OCI-M2 (cell line): ENCODE measurements around the gene SLC1A6.
"Not testable (repeated sequence)": the region's sequence is repeated elsewhere in the genome, so short reads cannot be mapped to it uniquely, and the experiment has no call there.

ENCODE experiments used
- DNase-seq: peaks from one replicate; lab custom pipeline; 2025; ENCODE audit not compliant: unreplicated experiment; lab: John Stamatoyannopoulos, UW

SLC1A6 gene

GRCh38 chr19:14959263-14959662, 20.4 kb downstream of the SLC1A6 start:
- no peak for DNase-seq

- DNase-seq, result no peak
Measured at GRCh38 chr19:14957464-14957863, 22.2 kb downstream of the SLC1A6 start.

GRCh38 chr19:14954071-14954655, 25.5 kb downstream of the SLC1A6 start:
- DNase-seq, result no peak

GRCh38 chr19:14952767-14953166, 26.9 kb downstream of the SLC1A6 start:
- DNase-seq, result no peak

- DNase-seq, result no peak
Measured at GRCh38 chr19:14950421-14950820, 29.2 kb downstream of the SLC1A6 start.

GRCh38 chr19:14949876-14950275, 29.8 kb downstream of the SLC1A6 start:
- DNase-seq, result no peak

- DNase-seq, result not testable (repeated sequence)
Measured at GRCh38 chr19:14949413-14949812, 30.3 kb downstream of the SLC1A6 start.

- no peak for DNase-seq
Measured at GRCh38 chr19:14944456-14944855, 35.2 kb downstream of the SLC1A6 start.

DNA sequence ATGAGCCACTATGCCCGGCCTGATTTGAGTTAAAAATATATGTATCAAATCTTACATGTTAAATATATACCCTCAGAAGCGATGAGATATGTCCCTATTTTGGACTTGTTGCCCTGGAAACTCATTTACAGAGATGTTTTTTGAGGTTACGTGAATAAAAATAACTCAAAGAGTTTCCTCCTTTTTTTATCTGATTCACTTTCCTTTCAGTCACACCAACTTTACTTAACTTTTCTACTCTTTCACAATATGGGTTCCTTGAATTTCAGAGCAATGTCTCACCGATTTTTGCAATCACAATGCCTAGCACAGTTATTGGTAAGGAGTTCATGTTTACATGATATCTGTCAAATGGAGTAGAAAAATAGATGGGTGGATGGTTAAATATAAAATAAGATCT, 36.1 kb downstream of the SLC1A6 start:
- DNase-seq, result no peak

DNA sequence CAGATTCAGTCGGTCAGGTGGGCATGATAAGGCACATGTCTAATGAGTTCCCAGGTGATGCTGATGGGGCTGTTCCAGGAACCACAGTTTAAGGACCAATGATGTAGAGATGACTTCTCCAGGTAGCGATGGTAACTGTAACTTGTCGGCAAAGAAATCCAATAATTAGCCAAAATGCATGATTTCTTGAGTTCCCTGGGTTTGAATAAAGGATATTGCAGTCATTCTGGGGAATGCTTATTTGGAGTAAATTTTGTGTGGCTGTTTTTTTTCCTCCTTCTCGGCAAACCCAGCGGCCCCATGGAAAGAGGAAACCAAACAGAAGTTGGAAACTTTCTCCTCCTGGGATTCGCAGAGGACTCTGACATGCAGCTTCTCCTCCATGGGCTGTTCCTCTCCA, 38.5 kb downstream of the SLC1A6 start, which contains the start of gene OR7C2:
Gene OR7C2, plus strand, starts transcription at position 301 of the 400 bp plus-strand sequence. Its CDS starts 0 bp downstream, at position 301.
- DNase-seq, result no peak

- DNase-seq, result no peak
Measured at GRCh38 chr19:14940266-14940665, 39.4 kb downstream of the SLC1A6 start.

- DNase-seq, result no peak
Measured at GRCh38 chr19:14933506-14933905, 46.2 kb downstream of the SLC1A6 start.

DNA sequence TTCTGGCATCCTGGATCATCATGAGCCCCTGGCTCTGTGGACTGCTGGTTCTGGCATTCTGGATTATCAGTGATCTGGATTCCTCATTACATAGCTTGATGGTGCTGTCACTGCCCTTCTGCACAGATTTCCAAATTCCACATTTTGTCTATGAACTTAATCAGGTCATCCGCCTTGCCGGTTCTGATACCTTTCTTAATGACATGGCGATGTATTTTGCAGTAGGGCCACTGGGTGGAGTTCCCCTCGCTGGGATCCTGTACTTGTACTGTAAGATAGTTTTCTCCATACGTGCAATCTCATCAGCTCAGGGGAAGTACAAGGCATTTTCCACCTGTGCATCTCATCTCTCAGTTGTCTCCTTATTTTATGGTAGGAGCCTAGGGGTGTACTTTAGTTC, 62.8 kb downstream of the SLC1A6 start:
- DNase-seq, result no peak

GRCh38 chr19:14915116-14915515, 64.5 kb downstream of the SLC1A6 start:
- DNase-seq, result no peak

- DNase-seq, result no peak
Measured at GRCh38 chr19:14906711-14907110, 73.0 kb downstream of the SLC1A6 start.

DNA sequence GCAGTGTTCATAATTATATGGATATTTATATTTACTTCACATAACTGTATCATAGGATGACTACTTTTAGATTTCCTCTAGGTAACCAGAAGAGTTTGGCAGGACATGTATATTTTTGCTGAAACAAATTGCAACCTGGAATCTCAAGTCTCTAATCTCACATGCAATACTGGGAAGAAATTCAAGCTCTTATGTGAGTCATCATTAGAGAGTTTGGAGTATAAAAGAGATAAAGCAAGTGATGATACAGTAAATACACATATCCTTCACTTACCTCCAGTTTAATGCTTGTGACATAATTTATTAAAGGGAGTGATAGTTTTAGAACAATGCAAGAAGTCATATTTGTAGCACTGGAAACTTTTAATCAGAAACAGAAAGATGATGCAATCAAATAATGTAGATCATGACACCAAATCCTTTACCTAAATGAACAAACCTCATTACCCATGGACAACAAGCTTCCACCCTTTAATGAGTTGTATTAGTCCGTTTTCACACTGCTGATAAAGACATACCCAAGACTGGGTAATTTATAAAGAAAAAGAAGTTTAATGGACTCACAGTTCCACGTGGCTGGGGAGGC, 77.9 kb downstream of the SLC1A6 start:
- no peak for DNase-seq
